ENCODE data around the gene PSEN2.
"Not testable (repeated sequence)": the region's sequence is repeated elsewhere in the genome, so short reads cannot be mapped to it uniquely, and the experiment has no call there.

The PSEN2 gene

GRCh38 chr1:226870401-226871279, at the start of gene PSEN2:
Gene PSEN2, plus strand, starts transcription at chr1:226870616. Its CDS starts 11,292 bp downstream, at chr1:226881908.
- DNase-seq (ENCODE audit: low spot score), result peak; percentile 81

GRCh38 chr1:226820941-226821718, 49.3 kb upstream of the PSEN2 start:
- no peak for DNase-seq (ENCODE audit: low spot score)

GRCh38 chr1:226821719-226822085, 48.7 kb upstream of the PSEN2 start:
- no peak for DNase-seq (ENCODE audit: low spot score)

- DNase-seq (ENCODE audit: low spot score), result no peak
Observed at GRCh38 chr1:226823643-226824042, 46.8 kb upstream of the PSEN2 start.

GRCh38 chr1:226825037-226825745, 45.2 kb upstream of the PSEN2 start:
- no peak for DNase-seq (ENCODE audit: low spot score)

GRCh38 chr1:226825746-226826100, 44.7 kb upstream of the PSEN2 start:
- no peak for DNase-seq (ENCODE audit: low spot score)

GRCh38 chr1:226826479-226827261, 43.7 kb upstream of the PSEN2 start:
- no peak for DNase-seq (ENCODE audit: low spot score)

- DNase-seq (ENCODE audit: low spot score), result no peak
Observed at GRCh38 chr1:226827458-226827857, 43.0 kb upstream of the PSEN2 start.

GRCh38 chr1:226827968-226828513, 42.4 kb upstream of the PSEN2 start:
- peak; percentile 96 for DNase-seq (ENCODE audit: low spot score)

GRCh38 chr1:226829105-226829504, 41.3 kb upstream of the PSEN2 start:
- DNase-seq (ENCODE audit: low spot score), result no peak

GRCh38 chr1:226831953-226832352, 38.5 kb upstream of the PSEN2 start:
- DNase-seq (ENCODE audit: low spot score), result no peak

- DNase-seq (ENCODE audit: low spot score), result no peak
Observed at GRCh38 chr1:226832613-226833012, 37.8 kb upstream of the PSEN2 start.

GRCh38 chr1:226834179-226834578, 36.2 kb upstream of the PSEN2 start:
- DNase-seq (ENCODE audit: low spot score), result not testable (repeated sequence)

GRCh38 chr1:226835396-226835795, 35.0 kb upstream of the PSEN2 start:
- DNase-seq (ENCODE audit: low spot score), result not testable (repeated sequence)

GRCh38 chr1:226837966-226838365, 32.5 kb upstream of the PSEN2 start:
- DNase-seq (ENCODE audit: low spot score), result not testable (repeated sequence)

- no peak for DNase-seq (ENCODE audit: low spot score)
Observed at GRCh38 chr1:226838456-226838855, 32.0 kb upstream of the PSEN2 start.

GRCh38 chr1:226845624-226846023, 24.8 kb upstream of the PSEN2 start:
- no peak for DNase-seq (ENCODE audit: low spot score)

GRCh38 chr1:226846786-226847185, 23.6 kb upstream of the PSEN2 start:
- DNase-seq (ENCODE audit: low spot score), result no peak

GRCh38 chr1:226854548-226854947, 15.9 kb upstream of the PSEN2 start:
- not testable (repeated sequence) for DNase-seq (ENCODE audit: low spot score)

- no peak for DNase-seq (ENCODE audit: low spot score)
Observed at GRCh38 chr1:226862890-226863289, 7.5 kb upstream of the PSEN2 start.

- no peak for DNase-seq (ENCODE audit: low spot score)
Observed at GRCh38 chr1:226863446-226863845, 7.0 kb upstream of the PSEN2 start.
